WTC11 (cell line): ENCODE results near the gene ARPC2. TPM values are rescaled to one million over a fixed set of nuclear protein-coding genes. Genes with fewer than 3 reads are reported as not detected.

Experiments
- ATAC-seq: fragments of 200-7000 bp; cut with Tn5 transposase; 2 replicates; pipeline ENCODE4 v1.10.0; 2021; ENCODE audit warnings: mild to moderate bottlenecking, moderate library complexity
- CTCF ChIA-PET: fragments of 300-600 bp; sonication (Branson Sonifier 250); formaldehyde crosslinking; loops from one replicate; lab custom pipeline; 2021; ENCODE audit warnings: antibody characterized with exemption; lab: Charles Lee
- POLR2A ChIA-PET: fragments of 350-600 bp; sonication (Branson Sonifier 250); formaldehyde crosslinking; loops from one replicate; lab custom pipeline; 2021; ENCODE audit warnings: antibody characterized with exemption; lab: Charles Lee
- DNase-seq: peaks from one replicate; pipeline ENCODE4 v3.0.0; 2021; ENCODE audit warnings: low spot score
- H3K27ac Mint-ChIP-seq: 2 replicates; pipeline ENCODE4 v1.8.0; 2021; ENCODE audit warnings: mixed read lengths
- H3K27me3 Mint-ChIP-seq: 2 replicates; pipeline ENCODE4 v1.8.0; 2021; ENCODE audit warnings: low read depth, mild to moderate bottlenecking, moderate library complexity, mixed read lengths
- H3K36me3 Mint-ChIP-seq: 2 replicates; pipeline ENCODE4 v1.8.0; 2021; ENCODE audit warnings: mixed read lengths
- H3K4me1 Mint-ChIP-seq: 2 replicates; pipeline ENCODE4 v1.8.0; 2022; ENCODE audit warnings: mixed read lengths
- H3K4me3 Mint-ChIP-seq: 2 replicates; pipeline ENCODE4 v1.8.0; 2021; ENCODE audit warnings: mild to moderate bottlenecking, moderate library complexity, mixed read lengths
- H3K9me3 Mint-ChIP-seq: 2 replicates; pipeline ENCODE4 v1.8.0; 2021; ENCODE audit warnings: mixed read lengths
- ATF6 ChIP-seq: sonication (generic); formaldehyde crosslinking; IDR thresholded peaks from 2 replicates; pipeline ENCODE4 v1.8.1; 2023; ENCODE audit warnings: mild to moderate bottlenecking, missing genetic modification reagents
- CDX4 ChIP-seq: fragments of 250-450 bp; sonication (Bioruptor Pico); IDR thresholded peaks from 2 replicates; pipeline ENCODE4 v1.9.0; 2021; ENCODE audit warnings: moderate library complexity, mild to moderate bottlenecking, inconsistent platforms, borderline replicate concordance
- CREM ChIP-seq: sonication (generic); formaldehyde crosslinking; IDR thresholded peaks from 2 replicates; pipeline ENCODE4 v1.8.1; 2022; ENCODE audit warnings: mild to moderate bottlenecking, missing genetic modification reagents, moderate library complexity
- FOXJ3 ChIP-seq: sonication (generic); formaldehyde crosslinking; IDR thresholded peaks from 2 replicates; pipeline ENCODE4 v1.9.0; 2021; ENCODE audit warnings: missing genetic modification reagents, mild to moderate bottlenecking, borderline replicate concordance
- GRHL2 ChIP-seq: fragments of 250-450 bp; sonication (Bioruptor Pico); IDR thresholded peaks from 2 replicates; pipeline ENCODE4 v1.8.0; 2022; ENCODE audit warnings: mild to moderate bottlenecking, moderate library complexity; ENCODE audit not compliant: insufficient replicate concordance, severe bottlenecking
- MLX ChIP-seq: sonication (generic); formaldehyde crosslinking; IDR thresholded peaks from 2 replicates; pipeline ENCODE4 v1.8.1; 2023; ENCODE audit warnings: mild to moderate bottlenecking, missing genetic modification reagents, moderate library complexity
- MXD4 ChIP-seq: fragments of 250-450 bp; sonication (Bioruptor Pico); IDR thresholded peaks from 2 replicates; pipeline ENCODE4 v1.8.0; 2021; ENCODE audit warnings: mild to moderate bottlenecking, moderate library complexity, borderline replicate concordance
- NFYB ChIP-seq: sonication (generic); formaldehyde crosslinking; conservative IDR thresholded peaks from 2 replicates; pipeline ENCODE4 v1.8.0; 2022; ENCODE audit warnings: low read depth, missing genetic modification reagents
- NR3C1 ChIP-seq: sonication (generic); formaldehyde crosslinking; conservative IDR thresholded peaks from 2 replicates; pipeline ENCODE4 v1.8.1; 2023; ENCODE audit warnings: low read depth, mild to moderate bottlenecking, missing genetic modification reagents
- ZNF423 ChIP-seq: fragments of 250-450 bp; sonication (Bioruptor Pico); IDR thresholded peaks from 2 replicates; pipeline ENCODE4 v2.1.2; 2022; ENCODE audit warnings: mild to moderate bottlenecking, moderate library complexity
- total RNA-seq: library from RNA; stranded (reverse); gene quantifications from 3 replicates; pipeline ENCODE4 v1.2.3, GENCODE V29; 2021
- TF ChIP-seq, protein P1 (sequence below): sonication (generic); formaldehyde crosslinking; IDR thresholded peaks from 2 replicates; pipeline ENCODE4 v1.8.0; 2023; ENCODE audit warnings: missing genetic modification reagents, mild to moderate bottlenecking, borderline replicate concordance
- TF ChIP-seq, protein P2 (sequence below): sonication (generic); formaldehyde crosslinking; IDR thresholded peaks from 2 replicates; pipeline ENCODE4 v1.8.0; 2023; ENCODE audit warnings: mild to moderate bottlenecking, missing genetic modification reagents

Gene ARPC2
- total RNA-seq, 1 experiment from 2014 or later, result 184 TPM

DNA sequence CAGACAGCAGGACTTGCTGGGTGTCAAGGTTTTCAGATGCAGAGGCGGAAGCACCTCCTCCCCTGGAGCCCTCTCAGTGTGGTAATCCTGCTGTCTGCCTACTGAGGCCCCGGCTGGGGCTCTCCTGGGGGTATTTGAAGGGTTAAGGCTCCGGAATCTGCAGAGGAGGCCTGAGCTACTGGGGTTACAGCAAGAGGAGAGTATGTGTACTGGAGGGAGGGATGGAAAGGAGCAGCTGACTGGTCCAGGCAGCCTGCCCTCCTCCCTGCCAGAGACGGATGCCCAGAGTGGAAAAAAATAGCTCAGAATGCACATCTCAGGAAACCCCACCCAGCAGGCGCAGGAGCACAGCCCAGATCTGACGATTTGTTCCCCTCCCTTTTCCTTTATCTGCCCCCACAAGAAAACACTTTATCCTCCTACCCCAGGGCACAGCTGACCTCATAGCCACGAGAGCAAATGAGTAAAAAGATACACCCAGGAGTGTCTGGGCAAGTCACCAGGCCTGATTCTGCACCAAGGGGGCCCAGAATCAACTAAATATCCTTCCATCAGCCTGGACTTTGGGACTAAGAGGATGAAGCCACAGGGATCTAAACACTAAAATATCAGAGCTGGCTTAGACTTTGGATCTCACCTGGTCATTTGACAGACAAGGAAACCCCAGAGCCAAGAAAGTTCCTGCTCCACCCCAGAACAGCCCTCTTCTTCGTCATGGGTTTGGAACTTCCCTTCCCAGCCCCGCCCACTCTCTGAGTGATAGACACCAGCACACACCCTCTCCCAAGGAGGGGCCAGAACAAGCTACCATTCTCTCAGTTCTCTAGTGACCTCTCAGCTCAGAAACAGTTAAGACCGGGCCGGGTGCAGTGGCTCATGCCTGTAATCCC, 69.8 kb downstream of the ARPC2 start:
- TF ChIP-seq MXD4 (CRISPR knock-in tag), result no peak
- TF ChIP-seq MLX (CRISPR knock-in tag), result no peak
- peak; percentile 66 for TF ChIP-seq ZNF423 (CRISPR knock-in tag)
- TF ChIP-seq, protein P1, sequence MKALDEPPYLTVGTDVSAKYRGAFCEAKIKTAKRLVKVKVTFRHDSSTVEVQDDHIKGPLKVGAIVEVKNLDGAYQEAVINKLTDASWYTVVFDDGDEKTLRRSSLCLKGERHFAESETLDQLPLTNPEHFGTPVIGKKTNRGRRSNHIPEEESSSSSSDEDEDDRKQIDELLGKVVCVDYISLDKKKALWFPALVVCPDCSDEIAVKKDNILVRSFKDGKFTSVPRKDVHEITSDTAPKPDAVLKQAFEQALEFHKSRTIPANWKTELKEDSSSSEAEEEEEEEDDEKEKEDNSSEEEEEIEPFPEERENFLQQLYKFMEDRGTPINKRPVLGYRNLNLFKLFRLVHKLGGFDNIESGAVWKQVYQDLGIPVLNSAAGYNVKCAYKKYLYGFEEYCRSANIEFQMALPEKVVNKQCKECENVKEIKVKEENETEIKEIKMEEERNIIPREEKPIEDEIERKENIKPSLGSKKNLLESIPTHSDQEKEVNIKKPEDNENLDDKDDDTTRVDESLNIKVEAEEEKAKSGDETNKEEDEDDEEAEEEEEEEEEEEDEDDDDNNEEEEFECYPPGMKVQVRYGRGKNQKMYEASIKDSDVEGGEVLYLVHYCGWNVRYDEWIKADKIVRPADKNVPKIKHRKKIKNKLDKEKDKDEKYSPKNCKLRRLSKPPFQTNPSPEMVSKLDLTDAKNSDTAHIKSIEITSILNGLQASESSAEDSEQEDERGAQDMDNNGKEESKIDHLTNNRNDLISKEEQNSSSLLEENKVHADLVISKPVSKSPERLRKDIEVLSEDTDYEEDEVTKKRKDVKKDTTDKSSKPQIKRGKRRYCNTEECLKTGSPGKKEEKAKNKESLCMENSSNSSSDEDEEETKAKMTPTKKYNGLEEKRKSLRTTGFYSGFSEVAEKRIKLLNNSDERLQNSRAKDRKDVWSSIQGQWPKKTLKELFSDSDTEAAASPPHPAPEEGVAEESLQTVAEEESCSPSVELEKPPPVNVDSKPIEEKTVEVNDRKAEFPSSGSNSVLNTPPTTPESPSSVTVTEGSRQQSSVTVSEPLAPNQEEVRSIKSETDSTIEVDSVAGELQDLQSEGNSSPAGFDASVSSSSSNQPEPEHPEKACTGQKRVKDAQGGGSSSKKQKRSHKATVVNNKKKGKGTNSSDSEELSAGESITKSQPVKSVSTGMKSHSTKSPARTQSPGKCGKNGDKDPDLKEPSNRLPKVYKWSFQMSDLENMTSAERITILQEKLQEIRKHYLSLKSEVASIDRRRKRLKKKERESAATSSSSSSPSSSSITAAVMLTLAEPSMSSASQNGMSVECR (CRISPR knock-in tag), result no peak
- peak; percentile 93 for ATAC-seq
- CTCF ChIA-PET, result interaction anchor here (0.5 to 3.2 kb wide), 13 partner anchors 14 to 1302 kb away, joined by 3 to 21 read pairs (median 6); partner anchors contain the start of genes AAMP, CATIP, CTDSP1 and PNKD
- POLR2A ChIA-PET, result interaction anchor here (0.5 to 1.8 kb wide), 6 partner anchors 12 to 1592 kb away, joined by 3 to 10 read pairs (median 4); partner anchors contain the start of genes AAMP, IGFBP5 and PNKD
- H3K27ac Mint-ChIP-seq, result peak overlapping the region; percentile 43
- no peaks in the 10 kb centered on the region for H3K9me3 Mint-ChIP-seq
- H3K36me3 Mint-ChIP-seq, result no peaks in the 10 kb centered on the region
- H3K27me3 Mint-ChIP-seq, result 0 out of 2 replicates have a peak, but pooled peaks cover 4% of the 10 kb centered on the region
- H3K4me1 Mint-ChIP-seq, result peaks cover 26% of the 10 kb centered on the region
- DNase-seq, result peak; percentile 78
- no peak overlapping the region; the same call in 1 of the 2 replicates for H3K4me3 Mint-ChIP-seq

- no peak overlapping the region; the same call in 1 of the 2 replicates for H3K4me3 Mint-ChIP-seq
- CTCF ChIA-PET, result interaction anchor here (1.2 to 2.4 kb wide), 2 partner anchors 12 to 19 kb away, joined by 5 to 9 read pairs; partner anchors contain the start of genes AAMP and PNKD
- peaks cover 4% of the 10 kb centered on the region; the same call in 1 of the 2 replicates for H3K27me3 Mint-ChIP-seq
- DNase-seq, result no peak
- no peak overlapping the region for H3K27ac Mint-ChIP-seq
- ATAC-seq, result no peak
- no peaks in the 10 kb centered on the region for H3K36me3 Mint-ChIP-seq
- H3K9me3 Mint-ChIP-seq, result no peaks in the 10 kb centered on the region
- POLR2A ChIA-PET, result no interaction called here
- H3K4me1 Mint-ChIP-seq, result peaks cover 48% of the 10 kb centered on the region
- TF ChIP-seq CDX4 (CRISPR knock-in tag), result no peak
- TF ChIP-seq FOXJ3 (CRISPR knock-in tag), result no peak
- TF ChIP-seq ATF6 (CRISPR knock-in tag), result no peak
- TF ChIP-seq GRHL2 (CRISPR knock-in tag), result no peak
- TF ChIP-seq, protein P2, sequence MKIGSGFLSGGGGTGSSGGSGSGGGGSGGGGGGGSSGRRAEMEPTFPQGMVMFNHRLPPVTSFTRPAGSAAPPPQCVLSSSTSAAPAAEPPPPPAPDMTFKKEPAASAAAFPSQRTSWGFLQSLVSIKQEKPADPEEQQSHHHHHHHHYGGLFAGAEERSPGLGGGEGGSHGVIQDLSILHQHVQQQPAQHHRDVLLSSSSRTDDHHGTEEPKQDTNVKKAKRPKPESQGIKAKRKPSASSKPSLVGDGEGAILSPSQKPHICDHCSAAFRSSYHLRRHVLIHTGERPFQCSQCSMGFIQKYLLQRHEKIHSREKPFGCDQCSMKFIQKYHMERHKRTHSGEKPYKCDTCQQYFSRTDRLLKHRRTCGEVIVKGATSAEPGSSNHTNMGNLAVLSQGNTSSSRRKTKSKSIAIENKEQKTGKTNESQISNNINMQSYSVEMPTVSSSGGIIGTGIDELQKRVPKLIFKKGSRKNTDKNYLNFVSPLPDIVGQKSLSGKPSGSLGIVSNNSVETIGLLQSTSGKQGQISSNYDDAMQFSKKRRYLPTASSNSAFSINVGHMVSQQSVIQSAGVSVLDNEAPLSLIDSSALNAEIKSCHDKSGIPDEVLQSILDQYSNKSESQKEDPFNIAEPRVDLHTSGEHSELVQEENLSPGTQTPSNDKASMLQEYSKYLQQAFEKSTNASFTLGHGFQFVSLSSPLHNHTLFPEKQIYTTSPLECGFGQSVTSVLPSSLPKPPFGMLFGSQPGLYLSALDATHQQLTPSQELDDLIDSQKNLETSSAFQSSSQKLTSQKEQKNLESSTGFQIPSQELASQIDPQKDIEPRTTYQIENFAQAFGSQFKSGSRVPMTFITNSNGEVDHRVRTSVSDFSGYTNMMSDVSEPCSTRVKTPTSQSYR (CRISPR knock-in tag), result no peak
- TF ChIP-seq CREM (CRISPR knock-in tag), result no peak
- TF ChIP-seq, protein P1 (CRISPR knock-in tag), result no peak
- no peak for TF ChIP-seq NR3C1 (CRISPR knock-in tag)
- no peak for TF ChIP-seq NFYB
Measured at GRCh38 chr2:218289639-218290315, 72.8 kb downstream of the ARPC2 start.
